Calu3 (cell line): ENCODE measurements around the gene SLC16A10. TPM values are rescaled to one million over a fixed set of nuclear protein-coding genes. Genes with fewer than 3 reads are reported as not detected.
"Not testable (repeated sequence)": the region's sequence is repeated elsewhere in the genome, so short reads cannot be mapped to it uniquely, and the experiment has no call there.

Experiments used
- BruUV-seq: library from RNA; stranded (reverse); fragments of 400-500 nt; replicated peaks from 2 replicates; lab custom pipeline; 2021; lab: Mats Ljungman, UMichigan
- CTCF ChIA-PET: fragments of 300-600 bp; sonication (Branson Sonifier 250); formaldehyde crosslinking; loops from one replicate; lab custom pipeline; 2022; ENCODE audit warnings: antibody characterized with exemption; lab: Charles Lee
- DNase-seq: peaks from one replicate; pipeline ENCODE4 v3.0.0; 2022
- H3K27ac Mint-ChIP-seq: one replicate; pipeline ENCODE4 v1.8.0; 2022; ENCODE audit warnings: mixed read lengths; ENCODE audit not compliant: unreplicated experiment
- H3K27me3 Mint-ChIP-seq: one replicate; pipeline ENCODE4 v1.8.0; 2022; ENCODE audit warnings: mixed read lengths; ENCODE audit not compliant: unreplicated experiment
- H3K36me3 Mint-ChIP-seq: one replicate; pipeline ENCODE4 v1.8.0; 2022; ENCODE audit warnings: mild to moderate bottlenecking, moderate library complexity, mixed read lengths; ENCODE audit not compliant: insufficient read depth, unreplicated experiment
- H3K4me1 Mint-ChIP-seq: one replicate; pipeline ENCODE4 v1.8.0; 2022; ENCODE audit warnings: mild to moderate bottlenecking, low read depth, mixed read lengths; ENCODE audit not compliant: unreplicated experiment
- H3K4me3 Mint-ChIP-seq: one replicate; pipeline ENCODE4 v1.8.0; 2022; ENCODE audit warnings: mild to moderate bottlenecking, low read depth, moderate library complexity, mixed read lengths; ENCODE audit not compliant: unreplicated experiment
- H3K9me3 Mint-ChIP-seq: one replicate; pipeline ENCODE4 v1.8.0; 2022; ENCODE audit warnings: low read depth, mixed read lengths; ENCODE audit not compliant: unreplicated experiment
- intact Hi-C: fragments of 100-400 bp; cut with micrococcal nuclease; formaldehyde crosslinking; loops from one replicate; pipeline ENCODE4 v1.10.0; 2022; ENCODE audit not compliant: unreplicated experiment
- total RNA-seq: library from RNA; stranded (reverse); gene quantifications from 2 replicates; pipeline ENCODE4 v1.2.3, GENCODE V29; 2022
- TF ChIP-seq, protein P1 (sequence below): fragments of 200-600 bp; IDR thresholded peaks from one replicate; pipeline ENCODE4 v1.8.0; 2022; ENCODE audit warnings: antibody characterized with exemption; ENCODE audit not compliant: unreplicated experiment

SLC16A10 gene
- total RNA-seq, 1 experiment from 2014 or later, result 2.6 TPM

GRCh38 chr6:111201244-111201554 lies 113.9 kb downstream of the SLC16A10 start:
- CTCF ChIA-PET, result no interaction called here
- intact Hi-C loops, result no loop called here
- Mint-ChIP-seq H3K27me3 (no peaks in the 10 kb centered on the region), H3K4me3 (no peak overlapping the region), H3K36me3 (no peaks in the 10 kb centered on the region), H3K9me3 (no peaks in the 10 kb centered on the region), H3K4me1 (peaks cover 19% of the 10 kb centered on the region), H3K27ac (no peak overlapping the region)
- TF ChIP-seq, protein P1, sequence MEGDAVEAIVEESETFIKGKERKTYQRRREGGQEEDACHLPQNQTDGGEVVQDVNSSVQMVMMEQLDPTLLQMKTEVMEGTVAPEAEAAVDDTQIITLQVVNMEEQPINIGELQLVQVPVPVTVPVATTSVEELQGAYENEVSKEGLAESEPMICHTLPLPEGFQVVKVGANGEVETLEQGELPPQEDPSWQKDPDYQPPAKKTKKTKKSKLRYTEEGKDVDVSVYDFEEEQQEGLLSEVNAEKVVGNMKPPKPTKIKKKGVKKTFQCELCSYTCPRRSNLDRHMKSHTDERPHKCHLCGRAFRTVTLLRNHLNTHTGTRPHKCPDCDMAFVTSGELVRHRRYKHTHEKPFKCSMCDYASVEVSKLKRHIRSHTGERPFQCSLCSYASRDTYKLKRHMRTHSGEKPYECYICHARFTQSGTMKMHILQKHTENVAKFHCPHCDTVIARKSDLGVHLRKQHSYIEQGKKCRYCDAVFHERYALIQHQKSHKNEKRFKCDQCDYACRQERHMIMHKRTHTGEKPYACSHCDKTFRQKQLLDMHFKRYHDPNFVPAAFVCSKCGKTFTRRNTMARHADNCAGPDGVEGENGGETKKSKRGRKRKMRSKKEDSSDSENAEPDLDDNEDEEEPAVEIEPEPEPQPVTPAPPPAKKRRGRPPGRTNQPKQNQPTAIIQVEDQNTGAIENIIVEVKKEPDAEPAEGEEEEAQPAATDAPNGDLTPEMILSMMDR, result no peak
- DNase-seq, result no peak
- no TSS peak for BruUV-seq

- Mint-ChIP-seq H3K4me1 (peaks cover 19% of the 10 kb centered on the region), H3K4me3 (no peak overlapping the region), H3K36me3 (no peaks in the 10 kb centered on the region), H3K27ac (no peak overlapping the region), H3K27me3 (no peaks in the 10 kb centered on the region), H3K9me3 (no peaks in the 10 kb centered on the region)
- no TSS peak for BruUV-seq
- TF ChIP-seq, protein P1, result no peak
- CTCF ChIA-PET, result no interaction called here
- intact Hi-C loops, result no loop called here
- no peak for DNase-seq
These were observed 114.5 kb downstream of the SLC16A10 start for GRCh38 chr6:111201764-111202163.

DNA sequence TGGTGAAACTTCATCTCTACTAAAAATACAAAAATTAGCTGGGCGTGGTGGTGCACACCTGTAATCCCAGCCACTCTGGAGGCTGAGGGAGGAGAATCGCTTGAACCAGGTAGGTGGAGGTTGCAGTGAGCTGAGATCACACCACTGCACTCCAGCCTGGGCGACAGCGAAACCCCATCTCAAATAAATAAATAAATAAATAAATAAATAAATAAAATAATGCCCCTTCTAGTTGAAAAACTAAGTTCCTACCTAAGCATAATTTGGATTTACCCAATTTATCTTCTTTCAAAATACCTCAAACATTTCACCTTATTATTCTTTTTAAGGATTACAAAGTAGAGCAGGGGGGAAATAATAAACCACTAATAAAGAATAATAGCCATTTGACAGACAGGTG lies 116.2 kb downstream of the SLC16A10 start:
- intact Hi-C loops, CTCF ChIA-PET, H3K4me3 Mint-ChIP-seq, H3K9me3 Mint-ChIP-seq, H3K27me3 Mint-ChIP-seq, BruUV-seq, H3K36me3 Mint-ChIP-seq, DNase-seq, H3K27ac Mint-ChIP-seq: not testable (repeated sequence)
- H3K4me1 Mint-ChIP-seq, result peaks cover 19% of the 10 kb centered on the region

DNA sequence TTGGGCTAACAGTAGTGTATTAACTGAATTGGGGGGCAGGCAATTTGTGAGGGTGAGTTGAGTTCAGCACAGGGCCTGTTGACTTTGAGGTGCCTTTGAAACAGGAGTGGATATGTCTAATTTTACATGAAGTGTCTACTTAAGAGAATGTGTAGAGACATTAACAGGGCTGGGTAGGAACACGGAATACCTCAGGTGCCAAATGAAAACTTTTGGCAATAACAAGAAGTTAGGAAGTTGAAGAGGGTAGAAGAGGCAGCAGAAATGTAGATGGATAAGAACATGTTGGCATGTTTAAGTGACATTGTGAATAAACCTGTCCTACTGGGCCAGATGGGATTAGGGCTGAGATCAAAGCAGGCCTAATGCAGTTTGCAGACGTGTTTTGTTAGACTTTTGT lies 117.0 kb downstream of the SLC16A10 start:
- Mint-ChIP-seq H3K27me3 (no peaks in the 10 kb centered on the region), H3K4me1 (peaks cover 19% of the 10 kb centered on the region), H3K9me3 (no peaks in the 10 kb centered on the region), H3K27ac (no peak overlapping the region), H3K36me3 (no peaks in the 10 kb centered on the region), H3K4me3 (no peak overlapping the region)
- TF ChIP-seq, protein P1, result no peak
- no peak for DNase-seq
- intact Hi-C loops, result no loop called here
- CTCF ChIA-PET, result no interaction called here
- BruUV-seq, result no TSS peak

DNA sequence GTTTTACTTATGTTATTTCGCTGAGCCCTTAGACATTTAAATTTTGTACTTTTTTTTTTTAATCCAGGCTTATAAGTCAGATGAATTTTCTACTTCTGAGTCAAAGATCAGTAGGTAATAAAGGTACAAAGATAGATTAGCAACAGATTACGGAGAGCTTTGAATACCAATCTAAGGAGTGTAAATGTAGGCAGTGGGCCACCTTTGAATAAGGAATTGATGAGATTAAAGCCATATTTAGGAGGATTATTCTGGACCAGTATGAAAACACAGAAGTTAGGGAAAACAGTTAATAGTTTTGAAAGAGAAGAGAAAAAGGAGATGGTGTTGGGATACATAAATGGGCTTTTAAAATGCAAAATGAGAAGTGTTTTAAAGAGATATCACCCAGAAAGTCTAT lies 117.6 kb downstream of the SLC16A10 start:
- no TSS peak for BruUV-seq
- Mint-ChIP-seq H3K27me3 (no peaks in the 10 kb centered on the region), H3K4me1 (peaks cover 15% of the 10 kb centered on the region), H3K9me3 (no peaks in the 10 kb centered on the region), H3K36me3 (no peaks in the 10 kb centered on the region), H3K4me3 (no peak overlapping the region), H3K27ac (no peak overlapping the region)
- TF ChIP-seq, protein P1, result no peak
- intact Hi-C loops, result no loop called here
- CTCF ChIA-PET, result no interaction called here
- DNase-seq, result no peak
